ENCODE data around the gene ZNF117.
"Not testable (repeated sequence)": the region's sequence is repeated elsewhere in the genome, so short reads cannot be mapped to it uniquely, and the experiment has no call there.

DNA sequence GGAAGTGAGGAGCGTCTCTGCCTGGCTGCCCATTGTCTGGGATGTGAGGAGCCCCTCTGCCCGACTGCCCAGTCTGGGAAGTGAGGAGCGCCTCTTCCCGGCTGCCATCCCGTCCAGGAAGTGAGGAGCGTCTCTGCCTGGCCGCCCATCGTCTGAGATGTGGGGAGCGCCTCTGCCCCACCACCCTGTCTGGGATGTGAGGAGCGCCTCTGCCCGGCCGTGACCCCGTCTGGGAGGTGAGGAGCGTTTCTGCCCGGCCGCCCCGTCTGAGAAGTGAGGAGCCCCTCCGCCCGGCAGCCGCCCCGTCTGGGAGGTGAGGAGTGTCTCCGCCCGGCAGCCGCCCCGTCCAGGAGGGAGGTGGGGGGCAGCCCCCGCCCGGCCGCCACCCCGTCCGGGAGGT, 42.6 kb upstream of the ZNF117 start:
- TF ChIP-seq, protein P1, sequence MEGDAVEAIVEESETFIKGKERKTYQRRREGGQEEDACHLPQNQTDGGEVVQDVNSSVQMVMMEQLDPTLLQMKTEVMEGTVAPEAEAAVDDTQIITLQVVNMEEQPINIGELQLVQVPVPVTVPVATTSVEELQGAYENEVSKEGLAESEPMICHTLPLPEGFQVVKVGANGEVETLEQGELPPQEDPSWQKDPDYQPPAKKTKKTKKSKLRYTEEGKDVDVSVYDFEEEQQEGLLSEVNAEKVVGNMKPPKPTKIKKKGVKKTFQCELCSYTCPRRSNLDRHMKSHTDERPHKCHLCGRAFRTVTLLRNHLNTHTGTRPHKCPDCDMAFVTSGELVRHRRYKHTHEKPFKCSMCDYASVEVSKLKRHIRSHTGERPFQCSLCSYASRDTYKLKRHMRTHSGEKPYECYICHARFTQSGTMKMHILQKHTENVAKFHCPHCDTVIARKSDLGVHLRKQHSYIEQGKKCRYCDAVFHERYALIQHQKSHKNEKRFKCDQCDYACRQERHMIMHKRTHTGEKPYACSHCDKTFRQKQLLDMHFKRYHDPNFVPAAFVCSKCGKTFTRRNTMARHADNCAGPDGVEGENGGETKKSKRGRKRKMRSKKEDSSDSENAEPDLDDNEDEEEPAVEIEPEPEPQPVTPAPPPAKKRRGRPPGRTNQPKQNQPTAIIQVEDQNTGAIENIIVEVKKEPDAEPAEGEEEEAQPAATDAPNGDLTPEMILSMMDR (IDR thresholded peaks at IDR 0.05), result not testable (repeated sequence)
- not testable (repeated sequence) for TF ChIP-seq POLR2A (IDR thresholded peaks at IDR 0.05); EP300 (IDR thresholded peaks at IDR 0.05; ENCODE audit: low read depth); POLR2AphosphoS5 (IDR thresholded peaks at IDR 0.05)
